ENCODE measurements around the gene PRSS27. TPM values are rescaled to one million over a fixed set of nuclear protein-coding genes. Genes with fewer than 3 reads are reported as not detected.

Gene PRSS27
- total and polyA plus RNA-seq, 2 donors (not counting 3 experiments of a cell fraction or from before 2014, with no cell fraction given): 0.33 to 0.53 TPM

DNA sequence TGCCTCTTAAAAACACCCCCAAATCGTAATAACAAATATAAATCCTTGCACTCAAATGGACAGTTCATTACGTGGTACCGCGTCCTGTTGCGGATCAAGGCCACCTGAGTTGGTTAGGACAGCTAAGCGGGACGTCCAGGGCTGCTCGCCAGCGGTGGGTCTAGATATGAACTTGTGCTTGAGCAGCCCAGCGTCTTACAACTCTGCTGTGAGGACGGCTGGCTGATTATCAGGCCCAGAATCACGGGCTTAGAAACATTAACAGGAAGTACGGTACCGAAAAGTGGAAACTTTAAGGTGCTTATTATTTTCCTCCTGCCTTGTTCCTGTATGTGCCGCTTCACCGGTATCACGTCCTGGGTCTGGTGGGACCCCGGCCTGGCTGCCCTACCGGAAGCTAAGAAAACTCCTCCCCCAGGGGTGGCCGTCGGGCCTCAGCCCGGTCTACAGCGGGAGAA lies 31.6 kb upstream of the PRSS27 start:
- Histone ChIP-seq H3K27me3 (ENCODE audit: control insufficient read depth in 2 of 2, insufficient read depth in 2 of 2, low read length in 2 of 2) (no peaks in the 10 kb centered on the region), H3K79me2 (ENCODE audit: control insufficient read depth, insufficient read depth, low read length) (peaks cover 38% of the 10 kb centered on the region), H3K9me1 (replicated peaks; ENCODE audit: control insufficient read depth, extremely low read depth, insufficient read depth, low read length) (no peaks in the 10 kb centered on the region), H3K27ac (ENCODE audit: insufficient read depth, low read depth, low read length) (peak overlapping the region; percentile 65), H3K36me3 (ENCODE audit: control insufficient read depth in 2 of 2, extremely low read depth in 1 of 2, insufficient read depth in 2 of 2, low read length in 2 of 2) (peaks cover 0 to under 1% of the 10 kb centered on the region in 2 experiments), H3K4me2 (ENCODE audit: insufficient read depth, low read length) (peak overlapping the region; percentile 4), H3K9ac (replicated peaks; ENCODE audit: extremely low read depth, insufficient read depth, low read length) (peak overlapping the region; percentile 69), H4K20me1 (replicated peaks; ENCODE audit: control insufficient read depth, extremely low read depth, insufficient read depth, low read length) (peaks cover 18% of the 10 kb centered on the region), H2AFZ (ENCODE audit: low read depth, low read length) (peak overlapping the region; percentile 36), H3K4me3 (replicated peaks in 1 of 3; ENCODE audit: insufficient read depth in 1 of 3, low read depth in 1 of 3, low read length in 3 of 3) (peak overlapping the region in 2 of 3 experiments; percentile 25 to 96), H3K4me1 (ENCODE audit: control insufficient read depth, extremely low read depth, insufficient read depth, low read length) (peaks cover 26% of the 10 kb centered on the region), H3K9me3 (replicated peaks; ENCODE audit: control insufficient read depth, insufficient read depth, low read length) (no peaks in the 10 kb centered on the region)
- intact Hi-C loops (cut with micrococcal nuclease): loop anchor here (1.0 to 5.0 kb wide), 4 partner anchors 26 to 751 kb away; partner anchors contain the start of genes CLUAP1, ELOB and KCTD5
- DNase-seq (ENCODE audit: low read depth, low spot score) (no peak), FAIRE-seq (peak; percentile 65)
- dilution Hi-C loops (cut with MboI; ENCODE audit: extremely low pct_ligation_motif_present, low sequenced_read_pairs): no loop called here
- CTCF ChIA-PET: no interaction called here
- TSS peak; percentile 75 for BruUV-seq (replicated peaks)
- TF ChIP-seq, protein P1, sequence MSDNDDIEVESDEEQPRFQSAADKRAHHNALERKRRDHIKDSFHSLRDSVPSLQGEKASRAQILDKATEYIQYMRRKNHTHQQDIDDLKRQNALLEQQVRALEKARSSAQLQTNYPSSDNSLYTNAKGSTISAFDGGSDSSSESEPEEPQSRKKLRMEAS (IDR thresholded peaks at IDR 0.05; ENCODE audit: insufficient read depth, insufficient read length): no peak
- TF ChIP-seq EZH2 (IDR thresholded peaks at IDR 0.05; ENCODE audit: borderline replicate concordance, low read depth, low read length, severe bottlenecking) (no peak), JUN (IDR thresholded peaks at IDR 0.05; ENCODE audit: borderline replicate concordance, insufficient read depth, insufficient read length, low read depth) (no peak), MYC (IDR thresholded peaks at IDR 0.05; ENCODE audit: low read depth, low read length) (no peak), FOS (IDR thresholded peaks at IDR 0.05; ENCODE audit: borderline replicate concordance, insufficient read depth, low read length) (no peak), GATA2 (IDR thresholded peaks at IDR 0.05; ENCODE audit: insufficient read depth, insufficient read length, low read depth, low read length) (no peak), POLR2AphosphoS5 (IDR thresholded peaks at IDR 0.05; ENCODE audit: insufficient read depth, low read depth, low read length) (no peak), POLR2A (IDR thresholded peaks at IDR 0.05; ENCODE audit: low read depth, low read length) (no peak)
- TF ChIP-seq, protein P2, sequence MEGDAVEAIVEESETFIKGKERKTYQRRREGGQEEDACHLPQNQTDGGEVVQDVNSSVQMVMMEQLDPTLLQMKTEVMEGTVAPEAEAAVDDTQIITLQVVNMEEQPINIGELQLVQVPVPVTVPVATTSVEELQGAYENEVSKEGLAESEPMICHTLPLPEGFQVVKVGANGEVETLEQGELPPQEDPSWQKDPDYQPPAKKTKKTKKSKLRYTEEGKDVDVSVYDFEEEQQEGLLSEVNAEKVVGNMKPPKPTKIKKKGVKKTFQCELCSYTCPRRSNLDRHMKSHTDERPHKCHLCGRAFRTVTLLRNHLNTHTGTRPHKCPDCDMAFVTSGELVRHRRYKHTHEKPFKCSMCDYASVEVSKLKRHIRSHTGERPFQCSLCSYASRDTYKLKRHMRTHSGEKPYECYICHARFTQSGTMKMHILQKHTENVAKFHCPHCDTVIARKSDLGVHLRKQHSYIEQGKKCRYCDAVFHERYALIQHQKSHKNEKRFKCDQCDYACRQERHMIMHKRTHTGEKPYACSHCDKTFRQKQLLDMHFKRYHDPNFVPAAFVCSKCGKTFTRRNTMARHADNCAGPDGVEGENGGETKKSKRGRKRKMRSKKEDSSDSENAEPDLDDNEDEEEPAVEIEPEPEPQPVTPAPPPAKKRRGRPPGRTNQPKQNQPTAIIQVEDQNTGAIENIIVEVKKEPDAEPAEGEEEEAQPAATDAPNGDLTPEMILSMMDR (IDR thresholded peaks at IDR 0.05; ENCODE audit: extremely low read depth in 1 of 2, insufficient read depth in 1 of 2, low read depth in 1 of 2, low read length in 2 of 2): no peak
- POLR2A ChIA-PET: interaction anchor here (0.5 kb wide), 1 partner anchor 273 kb away, joined by 4 read pairs; no protein-coding TSS in a partner anchor

Measured in endothelial cell of umbilical vein (primary cell).